Colonic mucosa (tissue), 4 donors: ENCODE results near the gene FBXL2. TPM values are rescaled to one million over a fixed set of nuclear protein-coding genes. Genes with fewer than 3 reads are reported as not detected.
"Not testable (repeated sequence)": the region's sequence is repeated elsewhere in the genome, so short reads cannot be mapped to it uniquely, and the experiment has no call there.

Source experiments
- DNase-seq: peaks from one replicate; pipeline ENCODE4 v3.0.0-alpha.2; 2020
- H3K27ac ChIP-seq: fragments of 200-600 bp; one replicate; pipeline ENCODE4 v1.8.0; 2021
- H3K27me3 ChIP-seq: fragments of 200-600 bp; one replicate; pipeline ENCODE4 v1.8.0; 2021
- H3K36me3 ChIP-seq: fragments of 200-600 bp; one replicate; pipeline ENCODE4 v1.8.0; 2021
- H3K4me1 ChIP-seq: fragments of 200-600 bp; one replicate; pipeline ENCODE4 v1.8.0; 2021; ENCODE audit warnings: mild to moderate bottlenecking
- H3K4me3 ChIP-seq: fragments of 200-600 bp; one replicate; pipeline ENCODE4 v1.8.0; 2021
- H3K9ac ChIP-seq, 2 donors: one replicate each; pipeline ENCODE4 v1.7.0; 2013; ENCODE audit warnings: control low read depth in 2 of 2, low read depth in 2 of 2, low read length in 2 of 2
- H3K9me3 ChIP-seq: fragments of 200-600 bp; one replicate; pipeline ENCODE4 v1.8.0; 2021
- intact Hi-C: fragments of 100-400 bp; cut with DNase I; formaldehyde crosslinking; loops from one replicate; pipeline ENCODE4 v1.14.1; 2022
- total RNA-seq, 2 donors: library from RNA; stranded (reverse); fragmentation: NEBNext Ultra II Directional in 1 of 2; extraction: Animal tissue kit (Norgen Biotek cat#: 25700) in 1 of 2; gene quantifications; one replicate each; pipeline ENCODE4 v1.2.1, GENCODE V29; 2021
- TF ChIP-seq, protein P1 (sequence below): fragments of 200-600 bp; IDR thresholded peaks from one replicate; pipeline ENCODE4 v1.8.0; 2022; ENCODE audit warnings: antibody characterized with exemption, mild to moderate bottlenecking
- donor health status: healthy.
- donor health status: DM: no; HTN: no; CAD: no.
- donor health status: DM: no; HTN: no; CAD: no.

The FBXL2 gene
- total RNA-seq, 2 donors from 2014 or later = 0.69 to 1.1 TPM

- intact Hi-C loops = no loop called here
- Histone ChIP-seq H3K4me1 (no peaks in the 10 kb centered on the region), H3K4me3 (no peak overlapping the region), H3K9ac (no peak overlapping the region), H3K27ac (no peak overlapping the region), H3K9me3 (no peaks in the 10 kb centered on the region), H3K36me3 (no peaks in the 10 kb centered on the region), H3K27me3 (no peaks in the 10 kb centered on the region)
- TF ChIP-seq, protein P1, sequence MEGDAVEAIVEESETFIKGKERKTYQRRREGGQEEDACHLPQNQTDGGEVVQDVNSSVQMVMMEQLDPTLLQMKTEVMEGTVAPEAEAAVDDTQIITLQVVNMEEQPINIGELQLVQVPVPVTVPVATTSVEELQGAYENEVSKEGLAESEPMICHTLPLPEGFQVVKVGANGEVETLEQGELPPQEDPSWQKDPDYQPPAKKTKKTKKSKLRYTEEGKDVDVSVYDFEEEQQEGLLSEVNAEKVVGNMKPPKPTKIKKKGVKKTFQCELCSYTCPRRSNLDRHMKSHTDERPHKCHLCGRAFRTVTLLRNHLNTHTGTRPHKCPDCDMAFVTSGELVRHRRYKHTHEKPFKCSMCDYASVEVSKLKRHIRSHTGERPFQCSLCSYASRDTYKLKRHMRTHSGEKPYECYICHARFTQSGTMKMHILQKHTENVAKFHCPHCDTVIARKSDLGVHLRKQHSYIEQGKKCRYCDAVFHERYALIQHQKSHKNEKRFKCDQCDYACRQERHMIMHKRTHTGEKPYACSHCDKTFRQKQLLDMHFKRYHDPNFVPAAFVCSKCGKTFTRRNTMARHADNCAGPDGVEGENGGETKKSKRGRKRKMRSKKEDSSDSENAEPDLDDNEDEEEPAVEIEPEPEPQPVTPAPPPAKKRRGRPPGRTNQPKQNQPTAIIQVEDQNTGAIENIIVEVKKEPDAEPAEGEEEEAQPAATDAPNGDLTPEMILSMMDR = no peak
- DNase-seq = no peak
Measured at GRCh38 chr3:33334364-33334763, 57.1 kb downstream of the FBXL2 start.

GRCh38 chr3:33338936-33339465 is 61.8 kb downstream of the FBXL2 start:
- DNase-seq, H3K4me1 ChIP-seq, H3K9ac ChIP-seq, intact Hi-C loops, H3K9me3 ChIP-seq, H3K27ac ChIP-seq, H3K36me3 ChIP-seq, H3K27me3 ChIP-seq, H3K4me3 ChIP-seq: not testable (repeated sequence)

DNA sequence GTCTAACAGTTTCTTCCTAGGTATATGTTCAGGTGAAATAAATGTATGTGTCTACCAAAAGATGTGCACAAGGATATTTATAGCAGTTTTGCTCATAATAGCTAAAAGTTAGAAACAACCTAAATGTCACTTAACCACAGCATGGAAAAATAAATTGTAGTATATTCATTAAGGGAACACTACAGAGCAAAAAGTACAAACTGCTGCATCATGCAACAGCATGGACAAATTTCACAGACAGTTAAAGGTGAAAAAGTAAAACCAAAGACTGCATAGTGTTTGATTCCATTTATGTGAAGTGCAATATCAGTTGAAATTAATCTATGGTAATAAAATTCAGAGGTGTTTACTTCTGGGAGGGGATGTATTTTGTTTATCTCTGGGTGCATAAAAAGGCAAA is 62.5 kb downstream of the FBXL2 start:
- TF ChIP-seq, protein P1 = no peak
- Histone ChIP-seq H3K9ac (no peak overlapping the region), H3K4me1 (no peaks in the 10 kb centered on the region), H3K9me3 (no peaks in the 10 kb centered on the region), H3K36me3 (no peaks in the 10 kb centered on the region), H3K4me3 (no peak overlapping the region), H3K27me3 (no peaks in the 10 kb centered on the region), H3K27ac (no peak overlapping the region)
- intact Hi-C loops = no loop called here
- no peak for DNase-seq

DNA sequence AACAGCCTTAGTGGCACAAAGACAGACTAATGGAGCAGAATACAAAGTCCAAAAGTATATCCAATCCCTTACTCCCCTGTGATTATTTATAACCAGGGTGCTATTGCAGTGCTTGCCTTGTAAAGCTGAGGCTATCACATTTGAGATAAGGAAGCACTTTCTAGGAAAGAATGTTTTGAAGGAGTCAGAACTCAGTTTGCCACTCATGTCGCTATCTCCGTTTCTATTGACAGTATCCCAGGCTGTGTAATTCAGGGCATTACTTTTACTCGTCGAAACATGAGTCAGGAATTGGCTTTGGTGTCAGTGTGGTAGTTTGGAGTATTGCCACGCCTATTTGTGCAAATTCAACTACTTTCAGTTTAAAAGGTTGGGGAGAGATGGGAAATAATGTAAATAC is 78.4 kb downstream of the FBXL2 start:
- TF ChIP-seq, protein P1 = no peak
- intact Hi-C loops = no loop called here
- Histone ChIP-seq H3K36me3 (no peaks in the 10 kb centered on the region), H3K27ac (peak overlapping the region; percentile 4), H3K27me3 (no peaks in the 10 kb centered on the region), H3K4me3 (no peak overlapping the region), H3K9me3 (no peaks in the 10 kb centered on the region), H3K4me1 (no peaks in the 10 kb centered on the region), H3K9ac (no peak overlapping the region)
- DNase-seq = peak; percentile 27

DNA sequence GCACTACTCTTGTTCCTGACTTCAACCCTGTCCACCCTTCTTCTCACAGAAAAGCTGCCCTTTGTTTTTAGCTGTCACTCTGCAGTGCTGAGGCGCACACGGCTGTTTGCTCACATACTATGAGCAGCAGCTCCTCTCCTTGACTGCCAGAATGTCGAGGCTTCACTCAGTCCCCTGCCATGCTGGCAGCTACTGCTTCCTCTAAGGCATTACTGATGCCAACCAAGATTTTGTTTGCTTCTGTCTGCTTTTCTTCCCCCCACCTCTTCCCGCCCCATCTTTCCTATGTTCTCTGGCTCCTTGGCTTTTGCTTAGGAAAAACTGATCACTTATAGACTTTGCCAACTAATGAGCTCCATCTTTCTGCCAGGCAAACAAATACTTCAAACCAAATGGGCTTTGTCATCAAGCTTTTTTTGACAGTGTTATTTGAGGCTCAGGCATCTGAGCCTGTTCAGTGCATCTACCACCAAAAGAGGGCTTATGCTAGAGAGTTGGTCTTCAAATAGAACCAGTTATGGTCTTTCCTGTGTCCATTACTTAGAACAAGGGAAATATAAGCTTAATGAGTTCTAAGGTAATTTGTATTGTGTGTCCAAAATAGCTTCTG is 81.0 kb downstream of the FBXL2 start:
- TF ChIP-seq, protein P1 = no peak
- DNase-seq = no peak
- intact Hi-C loops = no loop called here
- H3K4me3 ChIP-seq = no peak overlapping the region
- no peaks in the 10 kb centered on the region for H3K4me1 ChIP-seq
- H3K9ac ChIP-seq = no peak overlapping the region
- no peaks in the 10 kb centered on the region for H3K36me3 ChIP-seq
- H3K27ac ChIP-seq = no peak overlapping the region
- H3K9me3 ChIP-seq = no peaks in the 10 kb centered on the region
- H3K27me3 ChIP-seq = no peaks in the 10 kb centered on the region

DNA sequence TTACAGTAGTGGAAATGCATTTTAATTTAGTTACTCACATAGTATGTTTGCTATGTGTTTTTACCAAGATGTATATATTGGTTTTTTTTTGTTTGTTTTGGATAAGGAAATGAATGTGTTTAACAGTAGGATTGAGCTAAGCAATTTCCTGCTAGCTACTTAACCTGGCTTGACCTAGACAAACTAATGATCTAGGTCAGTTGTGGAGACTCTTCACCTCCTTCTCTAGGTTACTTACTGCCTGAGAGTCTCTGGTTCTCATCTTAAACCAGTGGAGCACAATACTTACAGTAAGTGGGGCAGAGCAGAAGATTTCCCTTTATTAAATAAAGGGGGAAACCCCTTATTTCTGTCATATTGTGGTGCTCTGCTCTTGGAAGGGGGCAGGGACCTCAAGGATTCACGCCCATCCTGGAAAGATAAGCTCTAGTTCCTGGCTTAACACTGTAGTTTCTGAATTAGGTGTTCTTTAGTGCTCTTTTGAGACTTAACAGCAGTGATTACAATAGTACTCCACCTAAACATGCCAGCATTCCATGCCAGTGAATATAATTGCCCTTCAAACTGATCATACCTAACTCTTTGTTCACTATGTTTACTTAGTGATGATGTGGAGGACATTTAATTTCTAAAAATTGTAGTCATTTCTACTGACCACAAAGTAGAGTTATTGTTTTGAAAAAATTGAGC is 83.0 kb downstream of the FBXL2 start:
- no peak overlapping the region for H3K4me3 ChIP-seq
- no peaks in the 10 kb centered on the region for H3K36me3 ChIP-seq
- intact Hi-C loops = no loop called here
- no peak overlapping the region for H3K9ac ChIP-seq
- no peak for DNase-seq
- H3K27me3 ChIP-seq = no peaks in the 10 kb centered on the region
- H3K27ac ChIP-seq = no peak overlapping the region
- H3K9me3 ChIP-seq = no peaks in the 10 kb centered on the region
- TF ChIP-seq, protein P1 = no peak
- no peaks in the 10 kb centered on the region for H3K4me1 ChIP-seq
